ENCODE results near the gene FGF14. TPM values are rescaled to one million over a fixed set of nuclear protein-coding genes. Genes with fewer than 3 reads are reported as not detected.
"Not testable (repeated sequence)": the region's sequence is repeated elsewhere in the genome, so short reads cannot be mapped to it uniquely, and the experiment has no call there.

FGF14 gene
- total and polyA plus RNA-seq, 5 donors from 2014 or later, result 0.09 TPM; not detected in 4

GRCh38 chr13:101858860-101859259, 543.0 kb downstream of the FGF14 start:
- Histone ChIP-seq H3K9me3 (ENCODE audit: control insufficient read depth in 2 of 2, low read length in 2 of 2) (no peaks in the 10 kb centered on the region), H3K4me1 (ENCODE audit: control insufficient read depth, insufficient read depth, low read length, poor library complexity, severe bottlenecking) (no peaks in the 10 kb centered on the region), H3K27ac (ENCODE audit: insufficient read depth, low read length, poor library complexity, severe bottlenecking) (no peak overlapping the region), H3K27me3 (ENCODE audit: control insufficient read depth, insufficient read depth, low read length) (no peaks in the 10 kb centered on the region), H3K36me3 (ENCODE audit: control insufficient read depth, insufficient read depth, low read length) (no peaks in the 10 kb centered on the region), H3K4me3 (ENCODE audit: low read depth, low read length) (no peak overlapping the region)
- H3K36me3 Mint-ChIP-seq, result no peaks in the 10 kb centered on the region
- H3K4me3 Mint-ChIP-seq, result no peak overlapping the region
- no peak for DNase-seq
- H3K27me3 Mint-ChIP-seq, result no peaks in the 10 kb centered on the region
- ATAC-seq (ENCODE audit: low read depth in 2 of 2), result no peak
- peaks cover 0 to 2% (median 0%) of the 10 kb centered on the region in 7 donors for H3K9me3 Mint-ChIP-seq
- H3K4me1 Mint-ChIP-seq, result no peaks in the 10 kb centered on the region
- H3K27ac Mint-ChIP-seq, result no peak overlapping the region

GRCh38 chr13:101846701-101847100, 555.1 kb downstream of the FGF14 start:
- H3K4me3 Mint-ChIP-seq, result no peak overlapping the region
- no peak overlapping the region for H3K27ac ChIP-seq (ENCODE audit: insufficient read depth, low read length, poor library complexity, severe bottlenecking)

GRCh38 chr13:101846249-101846648, 555.6 kb downstream of the FGF14 start:
- H3K27me3 ChIP-seq (ENCODE audit: control insufficient read depth, insufficient read depth, low read length), result no peaks in the 10 kb centered on the region
- Mint-ChIP-seq H3K27me3 (no peaks in the 10 kb centered on the region), H3K36me3 (no peaks in the 10 kb centered on the region), H3K9me3 (no peaks in the 10 kb centered on the region), H3K4me1 (no peaks in the 10 kb centered on the region), H3K4me3 (no peak overlapping the region), H3K27ac (no peak overlapping the region)
- no peaks in the 10 kb centered on the region for H3K4me1 ChIP-seq (ENCODE audit: control insufficient read depth, insufficient read depth, low read length, poor library complexity, severe bottlenecking)
- H3K4me3 ChIP-seq (ENCODE audit: low read depth, low read length), result no peak overlapping the region
- H3K36me3 ChIP-seq (ENCODE audit: control insufficient read depth, insufficient read depth, low read length), result no peaks in the 10 kb centered on the region
- H3K9me3 ChIP-seq (ENCODE audit: control insufficient read depth in 2 of 2, low read length in 2 of 2), result no peaks in the 10 kb centered on the region
- DNase-seq, result no peak
- ATAC-seq (ENCODE audit: low read depth in 2 of 2), result no peak
- H3K27ac ChIP-seq (ENCODE audit: insufficient read depth, low read length, poor library complexity, severe bottlenecking), result no peak overlapping the region

More at GRCh38 chr13:101846701-101847100, 555.1 kb downstream of the FGF14 start:
- no peaks in the 10 kb centered on the region for H3K27me3 ChIP-seq (ENCODE audit: control insufficient read depth, insufficient read depth, low read length)
- Mint-ChIP-seq H3K4me1 (no peaks in the 10 kb centered on the region), H3K27me3 (no peaks in the 10 kb centered on the region), H3K9me3 (no peaks in the 10 kb centered on the region), H3K27ac (no peak overlapping the region), H3K36me3 (no peaks in the 10 kb centered on the region)
- H3K9me3 ChIP-seq (ENCODE audit: control insufficient read depth in 2 of 2, low read length in 2 of 2), result no peaks in the 10 kb centered on the region
- no peak for DNase-seq
- ATAC-seq (ENCODE audit: low read depth in 2 of 2), result no peak
- no peaks in the 10 kb centered on the region for H3K4me1 ChIP-seq (ENCODE audit: control insufficient read depth, insufficient read depth, low read length, poor library complexity, severe bottlenecking)
- H3K36me3 ChIP-seq (ENCODE audit: control insufficient read depth, insufficient read depth, low read length), result no peaks in the 10 kb centered on the region
- H3K4me3 ChIP-seq (ENCODE audit: low read depth, low read length), result no peak overlapping the region

- Mint-ChIP-seq H3K27me3 (no peaks in the 10 kb centered on the region), H3K9me3 (no peaks in the 10 kb centered on the region), H3K4me3 (no peak overlapping the region), H3K36me3 (no peaks in the 10 kb centered on the region), H3K4me1 (no peaks in the 10 kb centered on the region), H3K27ac (no peak overlapping the region)
- Histone ChIP-seq H3K36me3 (ENCODE audit: control insufficient read depth, insufficient read depth, low read length) (no peaks in the 10 kb centered on the region), H3K4me1 (ENCODE audit: control insufficient read depth, insufficient read depth, low read length, poor library complexity, severe bottlenecking) (no peaks in the 10 kb centered on the region), H3K4me3 (ENCODE audit: low read depth, low read length) (no peak overlapping the region), H3K27me3 (ENCODE audit: control insufficient read depth, insufficient read depth, low read length) (no peaks in the 10 kb centered on the region), H3K27ac (ENCODE audit: insufficient read depth, low read length, poor library complexity, severe bottlenecking) (no peak overlapping the region), H3K9me3 (ENCODE audit: control insufficient read depth in 2 of 2, low read length in 2 of 2) (no peaks in the 10 kb centered on the region)
- no peak for DNase-seq
- no peak for ATAC-seq (ENCODE audit: low read depth in 2 of 2)
These were observed 556.4 kb downstream of the FGF14 start for GRCh38 chr13:101845245-101846020.

GRCh38 chr13:101841698-101842097, 560.1 kb downstream of the FGF14 start:
- no peaks in the 10 kb centered on the region for H3K36me3 Mint-ChIP-seq
- H3K27ac ChIP-seq (ENCODE audit: insufficient read depth, low read length, poor library complexity, severe bottlenecking), result no peak overlapping the region
- ATAC-seq (ENCODE audit: low read depth in 2 of 2) (no peak), DNase-seq (no peak)
- no peak overlapping the region for H3K4me3 Mint-ChIP-seq
- H3K27ac Mint-ChIP-seq, result no peak overlapping the region
- no peaks in the 10 kb centered on the region for H3K27me3 Mint-ChIP-seq
- peaks cover 0 to 2% (median 0%) of the 10 kb centered on the region in 7 donors for H3K9me3 Mint-ChIP-seq
- no peaks in the 10 kb centered on the region for H3K27me3 ChIP-seq (ENCODE audit: control insufficient read depth, insufficient read depth, low read length)
- H3K4me3 ChIP-seq (ENCODE audit: low read depth, low read length), result no peak overlapping the region
- H3K4me1 ChIP-seq (ENCODE audit: control insufficient read depth, insufficient read depth, low read length, poor library complexity, severe bottlenecking), result no peaks in the 10 kb centered on the region
- H3K9me3 ChIP-seq (ENCODE audit: control insufficient read depth in 2 of 2, low read length in 2 of 2), result no peaks in the 10 kb centered on the region
- no peaks in the 10 kb centered on the region for H3K36me3 ChIP-seq (ENCODE audit: control insufficient read depth, insufficient read depth, low read length)
- H3K4me1 Mint-ChIP-seq, result no peaks in the 10 kb centered on the region

- Mint-ChIP-seq H3K27ac (no peak overlapping the region), H3K36me3 (no peaks in the 10 kb centered on the region), H3K4me3 (no peak overlapping the region), H3K9me3 (peaks cover 0 to 2% (median 0%) of the 10 kb centered on the region in 7 donors), H3K27me3 (no peaks in the 10 kb centered on the region), H3K4me1 (no peaks in the 10 kb centered on the region)
- DNase-seq (no peak), ATAC-seq (ENCODE audit: low read depth in 2 of 2) (no peak)
- Histone ChIP-seq H3K27ac (ENCODE audit: insufficient read depth, low read length, poor library complexity, severe bottlenecking) (no peak overlapping the region), H3K36me3 (ENCODE audit: control insufficient read depth, insufficient read depth, low read length) (no peaks in the 10 kb centered on the region), H3K9me3 (ENCODE audit: control insufficient read depth in 2 of 2, low read length in 2 of 2) (no peaks in the 10 kb centered on the region), H3K4me3 (ENCODE audit: low read depth, low read length) (no peak overlapping the region), H3K4me1 (ENCODE audit: control insufficient read depth, insufficient read depth, low read length, poor library complexity, severe bottlenecking) (no peaks in the 10 kb centered on the region), H3K27me3 (ENCODE audit: control insufficient read depth, insufficient read depth, low read length) (no peaks in the 10 kb centered on the region)
These were observed 563.5 kb downstream of the FGF14 start for GRCh38 chr13:101838323-101838722.

GRCh38 chr13:101837778-101838177, 564.1 kb downstream of the FGF14 start:
- H3K4me1 ChIP-seq (ENCODE audit: control insufficient read depth, insufficient read depth, low read length, poor library complexity, severe bottlenecking), result not testable (repeated sequence)

GRCh38 chr13:101837288-101837687, 564.6 kb downstream of the FGF14 start:
- H3K9me3 ChIP-seq (ENCODE audit: control insufficient read depth in 2 of 2, low read length in 2 of 2), result no peaks in the 10 kb centered on the region
- no peaks in the 10 kb centered on the region for H3K36me3 ChIP-seq (ENCODE audit: control insufficient read depth, insufficient read depth, low read length)
- no peak for ATAC-seq (ENCODE audit: low read depth in 2 of 2)
- no peak for DNase-seq
- Mint-ChIP-seq H3K4me1 (no peaks in the 10 kb centered on the region), H3K27ac (no peak overlapping the region), H3K9me3 (peaks cover 0 to 2% (median 0%) of the 10 kb centered on the region in 7 donors), H3K27me3 (no peaks in the 10 kb centered on the region), H3K36me3 (no peaks in the 10 kb centered on the region), H3K4me3 (no peak overlapping the region)
- no peaks in the 10 kb centered on the region for H3K27me3 ChIP-seq (ENCODE audit: control insufficient read depth, insufficient read depth, low read length)
- no peaks in the 10 kb centered on the region for H3K4me1 ChIP-seq (ENCODE audit: control insufficient read depth, insufficient read depth, low read length, poor library complexity, severe bottlenecking)
- H3K27ac ChIP-seq (ENCODE audit: insufficient read depth, low read length, poor library complexity, severe bottlenecking), result no peak overlapping the region
- no peak overlapping the region for H3K4me3 ChIP-seq (ENCODE audit: low read depth, low read length)

More at GRCh38 chr13:101837778-101838177, 564.1 kb downstream of the FGF14 start:
- not testable (repeated sequence) for H3K36me3 ChIP-seq (ENCODE audit: control insufficient read depth, insufficient read depth, low read length); H3K4me1 Mint-ChIP-seq; H3K9me3 Mint-ChIP-seq; H3K27ac Mint-ChIP-seq; H3K27ac ChIP-seq (ENCODE audit: insufficient read depth, low read length, poor library complexity, severe bottlenecking); H3K4me3 Mint-ChIP-seq; H3K9me3 ChIP-seq (ENCODE audit: control insufficient read depth in 2 of 2, low read length in 2 of 2); ATAC-seq (ENCODE audit: low read depth in 2 of 2); H3K27me3 ChIP-seq (ENCODE audit: control insufficient read depth, insufficient read depth, low read length); H3K27me3 Mint-ChIP-seq; H3K4me3 ChIP-seq (ENCODE audit: low read depth, low read length); DNase-seq; H3K36me3 Mint-ChIP-seq
